GM12872 (cell line): ENCODE data around the gene RBM20.

Experiments
- TF ChIP-seq, protein P1 (sequence below): IDR thresholded peaks from 3 replicates; pipeline ENCODE4 v1.5.1; 2011; ENCODE audit warnings: low read depth, mild to moderate bottlenecking, low read length, moderate library complexity; ENCODE audit not compliant: insufficient read depth

RBM20 gene

DNA sequence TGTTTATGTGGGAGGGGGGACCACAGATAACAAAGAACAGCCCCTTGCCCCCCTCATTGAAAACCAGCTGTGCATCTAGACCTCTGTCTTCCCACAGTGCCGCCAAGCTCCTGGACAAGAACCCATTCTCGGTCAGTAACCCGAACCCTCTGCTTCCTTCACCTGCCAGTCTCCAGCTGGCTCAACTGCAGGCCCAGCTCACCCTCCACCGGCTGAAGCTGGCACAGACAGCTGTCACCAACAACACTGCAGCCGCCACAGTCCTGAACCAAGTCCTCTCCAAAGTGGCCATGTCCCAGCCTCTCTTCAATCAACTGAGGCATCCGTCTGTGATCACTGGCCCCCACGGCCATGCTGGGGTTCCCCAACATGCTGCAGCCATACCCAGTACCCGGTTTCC, 136.6 kb downstream of the RBM20 start:
- TF ChIP-seq, protein P1, sequence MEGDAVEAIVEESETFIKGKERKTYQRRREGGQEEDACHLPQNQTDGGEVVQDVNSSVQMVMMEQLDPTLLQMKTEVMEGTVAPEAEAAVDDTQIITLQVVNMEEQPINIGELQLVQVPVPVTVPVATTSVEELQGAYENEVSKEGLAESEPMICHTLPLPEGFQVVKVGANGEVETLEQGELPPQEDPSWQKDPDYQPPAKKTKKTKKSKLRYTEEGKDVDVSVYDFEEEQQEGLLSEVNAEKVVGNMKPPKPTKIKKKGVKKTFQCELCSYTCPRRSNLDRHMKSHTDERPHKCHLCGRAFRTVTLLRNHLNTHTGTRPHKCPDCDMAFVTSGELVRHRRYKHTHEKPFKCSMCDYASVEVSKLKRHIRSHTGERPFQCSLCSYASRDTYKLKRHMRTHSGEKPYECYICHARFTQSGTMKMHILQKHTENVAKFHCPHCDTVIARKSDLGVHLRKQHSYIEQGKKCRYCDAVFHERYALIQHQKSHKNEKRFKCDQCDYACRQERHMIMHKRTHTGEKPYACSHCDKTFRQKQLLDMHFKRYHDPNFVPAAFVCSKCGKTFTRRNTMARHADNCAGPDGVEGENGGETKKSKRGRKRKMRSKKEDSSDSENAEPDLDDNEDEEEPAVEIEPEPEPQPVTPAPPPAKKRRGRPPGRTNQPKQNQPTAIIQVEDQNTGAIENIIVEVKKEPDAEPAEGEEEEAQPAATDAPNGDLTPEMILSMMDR, result no peak

DNA sequence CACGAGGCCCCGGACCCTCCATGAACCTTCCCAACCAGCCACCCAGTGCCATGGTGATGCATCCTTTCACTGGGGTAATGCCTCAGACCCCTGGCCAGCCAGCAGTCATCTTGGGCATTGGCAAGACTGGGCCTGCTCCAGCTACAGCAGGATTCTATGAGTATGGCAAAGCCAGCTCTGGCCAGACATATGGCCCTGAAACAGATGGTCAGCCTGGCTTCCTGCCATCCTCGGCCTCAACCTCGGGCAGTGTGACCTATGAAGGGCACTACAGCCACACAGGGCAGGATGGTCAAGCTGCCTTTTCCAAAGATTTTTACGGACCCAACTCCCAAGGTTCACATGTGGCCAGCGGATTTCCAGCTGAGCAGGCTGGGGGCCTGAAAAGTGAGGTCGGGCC, 137.0 kb downstream of the RBM20 start:
- TF ChIP-seq, protein P1, result no peak

DNA sequence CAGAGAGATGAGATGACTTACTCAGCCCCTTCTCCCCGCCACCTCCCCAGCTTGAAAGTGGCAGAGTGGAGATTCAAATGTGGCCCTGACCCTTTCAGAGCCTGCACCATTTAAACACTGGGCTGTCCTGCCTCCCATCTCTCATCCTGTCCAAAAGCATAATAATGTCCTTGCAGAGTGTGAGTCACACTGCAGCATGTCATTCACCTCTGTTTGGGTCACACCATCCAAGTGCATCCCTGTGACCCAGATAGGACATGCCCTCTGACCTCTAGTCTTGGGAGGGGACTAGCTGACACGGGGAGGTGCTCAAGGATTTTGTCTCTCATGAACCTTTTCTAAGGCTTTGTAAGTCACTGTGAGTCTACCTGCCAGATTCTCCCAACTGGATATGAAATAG, 138.5 kb downstream of the RBM20 start:
- TF ChIP-seq, protein P1, result no peak

DNA sequence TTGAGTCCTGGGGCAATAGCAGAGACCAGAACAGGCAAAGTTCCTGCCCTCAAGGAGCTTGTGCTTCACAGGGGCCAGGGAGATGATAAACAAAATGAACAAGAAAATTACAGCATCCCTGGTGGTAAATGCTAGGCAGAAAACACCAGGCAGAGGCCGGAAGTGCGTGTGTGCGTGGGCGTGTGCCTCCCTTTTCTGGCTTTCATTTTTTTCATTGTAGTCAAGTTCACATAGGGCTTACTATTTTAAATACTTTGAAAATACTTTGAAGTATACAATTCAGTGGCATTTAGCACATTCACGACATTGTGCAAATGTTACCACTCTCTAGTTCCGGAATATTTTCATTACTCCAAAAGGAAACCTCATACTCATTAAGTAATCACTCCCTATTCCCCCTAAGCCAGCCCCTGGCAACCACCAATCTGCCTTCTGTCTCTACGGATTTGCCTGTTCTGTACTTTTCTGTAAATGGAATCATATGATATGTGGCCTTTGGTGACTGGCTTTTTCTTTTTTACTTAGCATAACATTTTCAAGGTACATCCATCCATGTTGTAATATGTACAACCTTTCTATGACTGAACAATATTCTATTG, 139.5 kb downstream of the RBM20 start:
- TF ChIP-seq, protein P1, result no peak

DNA sequence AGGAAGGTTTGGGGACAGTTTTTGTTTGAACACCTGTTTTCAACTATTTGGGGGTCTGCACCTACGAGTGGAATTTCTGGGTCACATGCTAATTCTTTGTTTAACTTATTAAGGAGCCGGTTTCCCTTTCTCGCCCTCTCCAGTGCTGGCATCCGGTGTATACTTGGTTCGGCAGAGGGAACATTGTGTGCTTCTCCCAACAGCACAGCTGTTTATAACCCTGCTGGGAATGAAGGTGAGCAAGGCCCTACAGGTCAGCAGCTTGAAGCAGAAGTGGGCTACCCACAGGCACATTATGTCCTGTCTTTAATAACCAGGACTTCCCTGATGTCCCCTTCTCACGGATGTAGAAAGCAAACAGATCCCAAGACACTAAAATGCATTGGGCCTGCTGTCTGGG, 140.1 kb downstream of the RBM20 start:
- TF ChIP-seq, protein P1, result no peak

DNA sequence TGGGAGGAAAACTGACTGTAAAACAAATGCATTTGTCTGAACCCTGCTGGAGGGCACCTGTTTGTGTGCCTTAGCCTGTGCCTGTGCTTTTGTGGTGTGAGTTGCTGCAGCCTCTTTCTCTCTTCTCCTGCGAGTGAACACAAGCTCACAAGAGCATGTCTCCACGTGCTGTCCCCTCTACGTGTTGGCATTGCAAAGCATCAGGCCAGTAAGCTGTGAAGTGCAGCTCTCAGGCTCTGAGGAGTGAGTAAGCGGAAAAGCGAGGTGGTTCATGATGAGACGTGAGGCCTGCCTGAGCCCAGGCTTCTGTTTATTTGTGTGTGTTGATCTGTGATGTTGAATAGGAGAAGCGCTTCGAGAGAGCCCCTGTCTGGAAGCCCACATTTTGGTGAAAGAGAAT, 142.0 kb downstream of the RBM20 start:
- TF ChIP-seq, protein P1, result no peak

DNA sequence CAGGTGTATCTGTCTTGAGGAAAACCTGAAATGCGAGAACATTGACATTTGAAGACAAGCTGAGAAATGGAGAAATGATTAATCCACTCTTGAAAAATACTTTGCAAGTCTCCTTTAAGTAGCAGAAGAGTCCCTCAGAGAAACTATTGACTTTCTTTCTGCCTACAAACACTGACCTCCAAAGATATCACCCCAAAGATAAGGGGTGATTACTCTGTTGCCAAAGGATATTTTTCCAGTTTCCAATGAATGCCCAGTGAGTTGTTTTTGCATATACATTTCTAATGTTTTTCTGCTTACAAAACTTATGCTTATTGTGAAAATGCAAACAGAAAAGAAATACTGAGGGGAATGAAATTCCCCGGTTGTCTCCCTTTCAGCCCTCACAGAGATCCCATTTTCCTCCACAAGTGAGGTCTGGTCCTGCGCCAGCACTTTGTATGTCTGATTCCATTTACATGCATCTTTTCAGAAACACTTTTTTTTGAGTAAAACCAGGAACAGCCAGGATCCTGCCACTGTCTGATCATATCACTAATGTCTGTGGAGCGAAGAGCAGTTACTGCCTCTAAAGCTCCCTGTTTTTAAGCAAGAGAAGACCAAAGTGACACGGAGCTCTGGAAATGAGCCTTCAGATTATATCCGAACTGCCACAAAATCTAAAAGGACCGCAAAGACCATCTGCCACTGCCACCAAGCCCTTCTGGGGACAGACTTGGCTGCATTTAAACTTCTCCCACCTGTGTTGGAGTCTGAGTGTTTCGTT, 144.7 kb downstream of the RBM20 start:
- TF ChIP-seq, protein P1, result no peak
